Panc1 (cell line): ENCODE results near the gene MTRFR. TPM values are rescaled to one million over a fixed set of nuclear protein-coding genes. Genes with fewer than 3 reads are reported as not detected.

Experiments
- ATAC-seq: fragments of 200-7000 bp; cut with Tn5 transposase; 2 replicates; pipeline ENCODE4 v1.9.1; 2020; ENCODE audit warnings: mild to moderate bottlenecking, moderate library complexity
- BruUV-seq: library from RNA; stranded (reverse); fragments of 400-500 nt; replicated peaks from 2 replicates; lab custom pipeline; 2021; lab: Mats Ljungman, UMichigan
- CTCF ChIA-PET: fragments of 300-600 bp; sonication (Branson Sonifier 250); formaldehyde crosslinking; loops from one replicate; lab custom pipeline; 2022; ENCODE audit warnings: antibody characterized with exemption; lab: Charles Lee
- POLR2A ChIA-PET: fragments of 300-600 bp; sonication (Branson Sonifier 250); formaldehyde crosslinking; loops from one replicate; lab custom pipeline; 2022; ENCODE audit warnings: antibody characterized with exemption; lab: Charles Lee
- DNase-seq: peaks from one replicate; pipeline ENCODE4 v3.0.0-alpha.2; 2010; ENCODE audit warnings: low read depth, low spot score
- H3K27ac ChIP-seq: 2 replicates; pipeline ENCODE4 v1.5.1; 2011; ENCODE audit warnings: mild to moderate bottlenecking, low read length, inconsistent platforms
- H3K27me3 ChIP-seq: fragments of 200-500 bp; sonication (Bioruptor generic); 2 replicates; pipeline ENCODE4 v1.6.0; 2014; ENCODE audit warnings: low read length, inconsistent platforms; ENCODE audit not compliant: control insufficient read depth, insufficient read depth
- H3K36me3 ChIP-seq: fragments of 200-500 bp; sonication (Bioruptor generic); 2 replicates; pipeline ENCODE4 v1.5.1; 2014; ENCODE audit warnings: inconsistent platforms, mild to moderate bottlenecking, low read length, moderate library complexity; ENCODE audit not compliant: control insufficient read depth, insufficient read depth
- H3K4me1 ChIP-seq: 2 replicates; pipeline ENCODE4 v1.5.1; 2011; ENCODE audit warnings: inconsistent platforms, mild to moderate bottlenecking, low read length, moderate library complexity; ENCODE audit not compliant: control insufficient read depth, insufficient read depth
- H3K4me3 ChIP-seq, 2 experiments: 2 replicates each; pipeline ENCODE4 v1.5.1; 2011 to 2012; ENCODE audit warnings: low read depth in 2 of 2, low read length in 2 of 2, mild to moderate bottlenecking in 2 of 2, inconsistent platforms in 1 of 2, moderate library complexity in 1 of 2
- H3K9me3 ChIP-seq: fragments of 200-500 bp; sonication (Bioruptor generic); 2 replicates; pipeline ENCODE4 v1.5.1; 2014; ENCODE audit warnings: low read depth, mild to moderate bottlenecking, inconsistent platforms, low read length, moderate library complexity; ENCODE audit not compliant: control insufficient read depth, insufficient read depth
- CTCF ChIP-seq: fragments of 450-650 bp; IDR thresholded peaks from 2 replicates; pipeline ENCODE4 v1.5.1; 2017; ENCODE audit warnings: mild to moderate bottlenecking
- POLR2AphosphoS5 ChIP-seq: IDR thresholded peaks from 2 replicates; pipeline ENCODE4 v1.6.1; 2012; ENCODE audit warnings: mild to moderate bottlenecking, low read depth, low read length, moderate library complexity
- SIN3A ChIP-seq: IDR thresholded peaks from 2 replicates; pipeline ENCODE4 v1.6.1; 2012; ENCODE audit warnings: low read depth, mild to moderate bottlenecking, low read length, moderate library complexity, borderline replicate concordance; ENCODE audit not compliant: insufficient read depth
- TCF7L2 ChIP-seq: IDR thresholded peaks from 2 replicates; pipeline ENCODE4 v1.6.1; 2011; ENCODE audit warnings: mild to moderate bottlenecking, low read depth, low read length, inconsistent platforms
- in situ Hi-C: cut with HindIII; loops from 2 replicates; pipeline ENCODE4 v1.10.0; 2016; ENCODE audit warnings: low sequenced_read_pairs, low pct_unique_long_range_greater_than_20kb
- intact Hi-C: fragments of 100-400 bp; cut with micrococcal nuclease; formaldehyde crosslinking; loops from one replicate; pipeline ENCODE4 v1.10.0; 2022; ENCODE audit not compliant: unreplicated experiment
- total RNA-seq: library from RNA; stranded (reverse); gene quantifications from one replicate; pipeline ENCODE4 v1.2.1, GENCODE V29; 2021; ENCODE audit not compliant: unreplicated experiment
- TF ChIP-seq, protein P1 (sequence below), 2 experiments: IDR thresholded peaks; 2 replicates each; pipeline ENCODE4 v1.6.1; 2011 to 2012; ENCODE audit warnings: low read depth in 2 of 2, control low read depth in 1 of 2, low read length in 1 of 2, mild to moderate bottlenecking in 1 of 2, moderate library complexity in 1 of 2; ENCODE audit not compliant: insufficient read depth in 1 of 2

Gene MTRFR
- total RNA-seq, 1 experiment from 2014 or later, result 21.5 TPM

DNA sequence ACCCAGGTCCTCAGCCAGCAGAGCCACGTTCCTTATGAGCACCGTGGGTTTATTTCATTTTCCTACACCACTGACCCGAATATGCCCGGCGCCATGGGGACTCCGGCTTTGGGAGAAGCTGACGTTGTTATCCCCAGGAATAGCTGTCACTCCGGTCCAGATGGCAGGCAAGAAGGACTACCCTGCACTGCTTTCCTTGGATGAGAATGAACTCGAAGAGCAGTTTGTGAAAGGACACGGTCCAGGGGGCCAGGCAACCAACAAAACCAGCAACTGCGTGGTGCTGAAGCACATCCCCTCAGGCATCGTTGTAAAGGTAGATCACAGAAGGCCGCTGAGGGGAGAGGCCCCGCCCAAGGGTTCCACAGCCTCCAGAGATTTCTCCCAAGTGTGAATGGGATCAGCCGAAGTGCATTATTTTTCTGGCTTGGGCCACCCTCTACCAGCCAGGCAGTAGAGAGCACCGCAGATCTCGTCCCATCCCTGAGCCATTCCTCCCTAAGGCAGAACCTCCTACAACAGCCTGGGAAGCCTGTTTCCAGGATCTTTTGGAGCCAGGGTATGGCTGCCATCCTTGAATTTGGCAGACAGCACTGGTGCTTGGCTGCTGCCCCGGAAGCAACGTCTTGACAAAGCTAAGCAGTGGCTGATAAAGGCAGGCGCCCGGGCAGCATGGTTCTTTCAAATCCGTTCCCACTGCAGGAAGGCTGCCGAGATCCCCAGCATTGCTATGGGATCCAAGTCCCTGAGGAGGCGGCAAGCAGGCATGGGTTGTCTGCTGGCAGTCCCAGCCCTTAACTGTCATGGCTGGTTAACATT, 20.6 kb downstream of the MTRFR start:
- Histone ChIP-seq H3K36me3 (peaks cover 11% of the 10 kb centered on the region), H3K4me1 (peaks cover 22% of the 10 kb centered on the region), H3K4me3 (no peak overlapping the region), H3K27me3 (no peaks in the 10 kb centered on the region), H3K27ac (no peak overlapping the region), H3K9me3 (no peaks in the 10 kb centered on the region)
- BruUV-seq, result no TSS peak
- DNase-seq (no peak), ATAC-seq (no peak)
- ChIA-PET CTCF (no interaction called here), POLR2A (interaction anchor here (0.6 kb wide), 1 partner anchor 228 kb away, joined by 7 read pairs; no protein-coding TSS in a partner anchor)
- intact Hi-C loops (no loop called here), in situ Hi-C loops (no loop called here)
- no peak for TF ChIP-seq TCF7L2
- TF ChIP-seq, protein P1, sequence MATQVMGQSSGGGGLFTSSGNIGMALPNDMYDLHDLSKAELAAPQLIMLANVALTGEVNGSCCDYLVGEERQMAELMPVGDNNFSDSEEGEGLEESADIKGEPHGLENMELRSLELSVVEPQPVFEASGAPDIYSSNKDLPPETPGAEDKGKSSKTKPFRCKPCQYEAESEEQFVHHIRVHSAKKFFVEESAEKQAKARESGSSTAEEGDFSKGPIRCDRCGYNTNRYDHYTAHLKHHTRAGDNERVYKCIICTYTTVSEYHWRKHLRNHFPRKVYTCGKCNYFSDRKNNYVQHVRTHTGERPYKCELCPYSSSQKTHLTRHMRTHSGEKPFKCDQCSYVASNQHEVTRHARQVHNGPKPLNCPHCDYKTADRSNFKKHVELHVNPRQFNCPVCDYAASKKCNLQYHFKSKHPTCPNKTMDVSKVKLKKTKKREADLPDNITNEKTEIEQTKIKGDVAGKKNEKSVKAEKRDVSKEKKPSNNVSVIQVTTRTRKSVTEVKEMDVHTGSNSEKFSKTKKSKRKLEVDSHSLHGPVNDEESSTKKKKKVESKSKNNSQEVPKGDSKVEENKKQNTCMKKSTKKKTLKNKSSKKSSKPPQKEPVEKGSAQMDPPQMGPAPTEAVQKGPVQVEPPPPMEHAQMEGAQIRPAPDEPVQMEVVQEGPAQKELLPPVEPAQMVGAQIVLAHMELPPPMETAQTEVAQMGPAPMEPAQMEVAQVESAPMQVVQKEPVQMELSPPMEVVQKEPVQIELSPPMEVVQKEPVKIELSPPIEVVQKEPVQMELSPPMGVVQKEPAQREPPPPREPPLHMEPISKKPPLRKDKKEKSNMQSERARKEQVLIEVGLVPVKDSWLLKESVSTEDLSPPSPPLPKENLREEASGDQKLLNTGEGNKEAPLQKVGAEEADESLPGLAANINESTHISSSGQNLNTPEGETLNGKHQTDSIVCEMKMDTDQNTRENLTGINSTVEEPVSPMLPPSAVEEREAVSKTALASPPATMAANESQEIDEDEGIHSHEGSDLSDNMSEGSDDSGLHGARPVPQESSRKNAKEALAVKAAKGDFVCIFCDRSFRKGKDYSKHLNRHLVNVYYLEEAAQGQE (IDR thresholded peaks at IDR 0.05; ENCODE audit: insufficient read depth in 1 of 2, low read depth in 2 of 2, low read length in 1 of 2), result no peak
- no peak for TF ChIP-seq CTCF
- TF ChIP-seq POLR2AphosphoS5, result no peak
- TF ChIP-seq SIN3A, result no peak

GRCh38 chr12:123254853-123255446, 21.7 kb downstream of the MTRFR start:
- CTCF ChIA-PET, result no interaction called here
- peaks cover 11% of the 10 kb centered on the region for H3K36me3 ChIP-seq
- intact Hi-C loops, result no loop called here

More at GRCh38 chr12:123254853-123255446, 21.7 kb downstream of the MTRFR start:
- TF ChIP-seq, protein P1 (IDR thresholded peaks at IDR 0.05; ENCODE audit: insufficient read depth in 1 of 2, low read depth in 2 of 2, low read length in 1 of 2), result no peak
- no peak for TF ChIP-seq TCF7L2
- TF ChIP-seq POLR2AphosphoS5, result no peak
- TF ChIP-seq SIN3A, result no peak
- no peak for TF ChIP-seq CTCF
- BruUV-seq, result no TSS peak
- H3K4me1 ChIP-seq, result peaks cover 22% of the 10 kb centered on the region
- ATAC-seq (no peak), DNase-seq (no peak)
- POLR2A ChIA-PET, result no interaction called here
- no peak overlapping the region for H3K27ac ChIP-seq
- in situ Hi-C loops, result no loop called here
- no peaks in the 10 kb centered on the region for H3K27me3 ChIP-seq
- H3K4me3 ChIP-seq, result no peak overlapping the region
- H3K9me3 ChIP-seq, result no peaks in the 10 kb centered on the region
